Panc1 (cell line): ENCODE measurements around the gene EPHA6. TPM values are rescaled to one million over a fixed set of nuclear protein-coding genes. Genes with fewer than 3 reads are reported as not detected.

Source experiments
- ATAC-seq: fragments of 200-7000 bp; cut with Tn5 transposase; 2 replicates; pipeline ENCODE4 v1.9.1; 2020; ENCODE audit warnings: mild to moderate bottlenecking, moderate library complexity
- BruUV-seq: library from RNA; stranded (reverse); fragments of 400-500 nt; replicated peaks from 2 replicates; lab custom pipeline; 2021; lab: Mats Ljungman, UMichigan
- CTCF ChIA-PET: fragments of 300-600 bp; sonication (Branson Sonifier 250); formaldehyde crosslinking; loops from one replicate; lab custom pipeline; 2022; ENCODE audit warnings: antibody characterized with exemption; lab: Charles Lee
- POLR2A ChIA-PET: fragments of 300-600 bp; sonication (Branson Sonifier 250); formaldehyde crosslinking; loops from one replicate; lab custom pipeline; 2022; ENCODE audit warnings: antibody characterized with exemption; lab: Charles Lee
- DNase-seq: peaks from one replicate; pipeline ENCODE4 v3.0.0-alpha.2; 2010; ENCODE audit warnings: low read depth, low spot score
- H3K27ac ChIP-seq: 2 replicates; pipeline ENCODE4 v1.5.1; 2011; ENCODE audit warnings: mild to moderate bottlenecking, low read length, inconsistent platforms
- H3K27me3 ChIP-seq: fragments of 200-500 bp; sonication (Bioruptor generic); 2 replicates; pipeline ENCODE4 v1.6.0; 2014; ENCODE audit warnings: low read length, inconsistent platforms; ENCODE audit not compliant: control insufficient read depth, insufficient read depth
- H3K36me3 ChIP-seq: fragments of 200-500 bp; sonication (Bioruptor generic); 2 replicates; pipeline ENCODE4 v1.5.1; 2014; ENCODE audit warnings: inconsistent platforms, mild to moderate bottlenecking, low read length, moderate library complexity; ENCODE audit not compliant: control insufficient read depth, insufficient read depth
- H3K4me1 ChIP-seq: 2 replicates; pipeline ENCODE4 v1.5.1; 2011; ENCODE audit warnings: inconsistent platforms, mild to moderate bottlenecking, low read length, moderate library complexity; ENCODE audit not compliant: control insufficient read depth, insufficient read depth
- H3K4me3 ChIP-seq, 2 experiments: 2 replicates each; pipeline ENCODE4 v1.5.1; 2011 to 2012; ENCODE audit warnings: low read depth in 2 of 2, low read length in 2 of 2, mild to moderate bottlenecking in 2 of 2, inconsistent platforms in 1 of 2, moderate library complexity in 1 of 2
- H3K9me3 ChIP-seq: fragments of 200-500 bp; sonication (Bioruptor generic); 2 replicates; pipeline ENCODE4 v1.5.1; 2014; ENCODE audit warnings: low read depth, mild to moderate bottlenecking, inconsistent platforms, low read length, moderate library complexity; ENCODE audit not compliant: control insufficient read depth, insufficient read depth
- POLR2AphosphoS5 ChIP-seq: IDR thresholded peaks from 2 replicates; pipeline ENCODE4 v1.6.1; 2012; ENCODE audit warnings: mild to moderate bottlenecking, low read depth, low read length, moderate library complexity
- SIN3A ChIP-seq: IDR thresholded peaks from 2 replicates; pipeline ENCODE4 v1.6.1; 2012; ENCODE audit warnings: low read depth, mild to moderate bottlenecking, low read length, moderate library complexity, borderline replicate concordance; ENCODE audit not compliant: insufficient read depth
- TCF7L2 ChIP-seq: IDR thresholded peaks from 2 replicates; pipeline ENCODE4 v1.6.1; 2011; ENCODE audit warnings: mild to moderate bottlenecking, low read depth, low read length, inconsistent platforms
- in situ Hi-C: cut with HindIII; loops from 2 replicates; pipeline ENCODE4 v1.10.0; 2016; ENCODE audit warnings: low sequenced_read_pairs, low pct_unique_long_range_greater_than_20kb
- intact Hi-C: fragments of 100-400 bp; cut with micrococcal nuclease; formaldehyde crosslinking; loops from one replicate; pipeline ENCODE4 v1.10.0; 2022; ENCODE audit not compliant: unreplicated experiment
- total RNA-seq: library from RNA; stranded (reverse); gene quantifications from one replicate; pipeline ENCODE4 v1.2.1, GENCODE V29; 2021; ENCODE audit not compliant: unreplicated experiment
- TF ChIP-seq, protein P1 (sequence below), 2 experiments: IDR thresholded peaks; 2 replicates each; pipeline ENCODE4 v1.6.1; 2011 to 2012; ENCODE audit warnings: low read depth in 2 of 2, control low read depth in 1 of 2, low read length in 1 of 2, mild to moderate bottlenecking in 1 of 2, moderate library complexity in 1 of 2; ENCODE audit not compliant: insufficient read depth in 1 of 2
- TF ChIP-seq, protein P2 (sequence below): fragments of 450-650 bp; IDR thresholded peaks from 2 replicates; pipeline ENCODE4 v1.5.1; 2017; ENCODE audit warnings: mild to moderate bottlenecking

EPHA6 gene
- total RNA-seq, 1 experiment from 2014 or later: 0.57 TPM

DNA sequence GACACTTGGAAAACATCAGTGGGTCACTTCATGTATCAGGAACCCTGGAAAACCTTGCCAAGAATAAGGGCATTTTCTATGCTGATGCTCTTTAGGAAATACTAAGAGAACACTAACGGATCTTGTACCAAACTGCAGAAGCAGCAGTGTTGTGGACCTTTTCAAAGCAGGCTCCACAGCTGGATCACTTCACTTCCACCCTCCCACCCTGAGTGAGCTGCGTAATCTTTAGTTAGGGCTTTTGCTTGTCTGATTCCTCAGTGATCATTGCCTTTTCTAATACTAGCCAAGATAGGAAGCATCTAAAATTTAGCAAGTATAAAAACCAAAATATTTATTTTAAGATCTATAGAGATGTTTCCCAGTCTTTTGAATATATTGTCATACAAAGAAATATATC is 229.0 kb downstream of the EPHA6 start:
- in situ Hi-C loops: no loop called here

DNA sequence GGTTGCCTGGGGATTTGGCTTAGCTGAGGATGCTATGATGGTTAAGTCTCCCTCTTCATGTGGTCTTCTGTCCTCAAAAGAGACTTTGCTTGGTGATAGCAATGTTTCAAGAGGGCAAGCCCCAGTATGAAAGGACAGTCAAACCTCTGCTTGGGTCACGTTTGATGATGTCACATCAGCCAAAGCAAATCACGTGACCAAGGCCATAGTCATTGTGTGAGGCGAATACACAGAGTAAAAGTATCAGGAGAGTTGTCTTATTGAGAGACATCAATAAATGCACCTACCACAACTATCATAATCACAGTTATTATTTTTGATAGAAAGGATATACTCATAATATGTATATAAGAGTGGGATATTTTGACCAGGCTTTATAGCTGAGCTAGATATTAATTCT is 243.0 kb downstream of the EPHA6 start:
- Histone ChIP-seq H3K27me3 (no peaks in the 10 kb centered on the region), H3K4me3 (no peak overlapping the region), H3K4me1 (no peaks in the 10 kb centered on the region), H3K27ac (no peak overlapping the region), H3K36me3 (no peaks in the 10 kb centered on the region), H3K9me3 (peaks cover 7% of the 10 kb centered on the region)
- ChIA-PET POLR2A (no interaction called here), CTCF (no interaction called here)
- TF ChIP-seq TCF7L2 (no peak), SIN3A (no peak), POLR2AphosphoS5 (no peak)
- TF ChIP-seq, protein P1, sequence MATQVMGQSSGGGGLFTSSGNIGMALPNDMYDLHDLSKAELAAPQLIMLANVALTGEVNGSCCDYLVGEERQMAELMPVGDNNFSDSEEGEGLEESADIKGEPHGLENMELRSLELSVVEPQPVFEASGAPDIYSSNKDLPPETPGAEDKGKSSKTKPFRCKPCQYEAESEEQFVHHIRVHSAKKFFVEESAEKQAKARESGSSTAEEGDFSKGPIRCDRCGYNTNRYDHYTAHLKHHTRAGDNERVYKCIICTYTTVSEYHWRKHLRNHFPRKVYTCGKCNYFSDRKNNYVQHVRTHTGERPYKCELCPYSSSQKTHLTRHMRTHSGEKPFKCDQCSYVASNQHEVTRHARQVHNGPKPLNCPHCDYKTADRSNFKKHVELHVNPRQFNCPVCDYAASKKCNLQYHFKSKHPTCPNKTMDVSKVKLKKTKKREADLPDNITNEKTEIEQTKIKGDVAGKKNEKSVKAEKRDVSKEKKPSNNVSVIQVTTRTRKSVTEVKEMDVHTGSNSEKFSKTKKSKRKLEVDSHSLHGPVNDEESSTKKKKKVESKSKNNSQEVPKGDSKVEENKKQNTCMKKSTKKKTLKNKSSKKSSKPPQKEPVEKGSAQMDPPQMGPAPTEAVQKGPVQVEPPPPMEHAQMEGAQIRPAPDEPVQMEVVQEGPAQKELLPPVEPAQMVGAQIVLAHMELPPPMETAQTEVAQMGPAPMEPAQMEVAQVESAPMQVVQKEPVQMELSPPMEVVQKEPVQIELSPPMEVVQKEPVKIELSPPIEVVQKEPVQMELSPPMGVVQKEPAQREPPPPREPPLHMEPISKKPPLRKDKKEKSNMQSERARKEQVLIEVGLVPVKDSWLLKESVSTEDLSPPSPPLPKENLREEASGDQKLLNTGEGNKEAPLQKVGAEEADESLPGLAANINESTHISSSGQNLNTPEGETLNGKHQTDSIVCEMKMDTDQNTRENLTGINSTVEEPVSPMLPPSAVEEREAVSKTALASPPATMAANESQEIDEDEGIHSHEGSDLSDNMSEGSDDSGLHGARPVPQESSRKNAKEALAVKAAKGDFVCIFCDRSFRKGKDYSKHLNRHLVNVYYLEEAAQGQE (IDR thresholded peaks at IDR 0.05; ENCODE audit: insufficient read depth in 1 of 2, low read depth in 2 of 2, low read length in 1 of 2): no peak
- TF ChIP-seq, protein P2, sequence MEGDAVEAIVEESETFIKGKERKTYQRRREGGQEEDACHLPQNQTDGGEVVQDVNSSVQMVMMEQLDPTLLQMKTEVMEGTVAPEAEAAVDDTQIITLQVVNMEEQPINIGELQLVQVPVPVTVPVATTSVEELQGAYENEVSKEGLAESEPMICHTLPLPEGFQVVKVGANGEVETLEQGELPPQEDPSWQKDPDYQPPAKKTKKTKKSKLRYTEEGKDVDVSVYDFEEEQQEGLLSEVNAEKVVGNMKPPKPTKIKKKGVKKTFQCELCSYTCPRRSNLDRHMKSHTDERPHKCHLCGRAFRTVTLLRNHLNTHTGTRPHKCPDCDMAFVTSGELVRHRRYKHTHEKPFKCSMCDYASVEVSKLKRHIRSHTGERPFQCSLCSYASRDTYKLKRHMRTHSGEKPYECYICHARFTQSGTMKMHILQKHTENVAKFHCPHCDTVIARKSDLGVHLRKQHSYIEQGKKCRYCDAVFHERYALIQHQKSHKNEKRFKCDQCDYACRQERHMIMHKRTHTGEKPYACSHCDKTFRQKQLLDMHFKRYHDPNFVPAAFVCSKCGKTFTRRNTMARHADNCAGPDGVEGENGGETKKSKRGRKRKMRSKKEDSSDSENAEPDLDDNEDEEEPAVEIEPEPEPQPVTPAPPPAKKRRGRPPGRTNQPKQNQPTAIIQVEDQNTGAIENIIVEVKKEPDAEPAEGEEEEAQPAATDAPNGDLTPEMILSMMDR: no peak
- DNase-seq (no peak), ATAC-seq (no peak)
- BruUV-seq: no TSS peak
- intact Hi-C loops: no loop called here
- in situ Hi-C loops: no loop called here

More for the DNA sequence above, 229.0 kb downstream of the EPHA6 start:
- no peak for ATAC-seq
- H3K4me1 ChIP-seq: no peaks in the 10 kb centered on the region
- H3K27me3 ChIP-seq: no peaks in the 10 kb centered on the region
- no peak for DNase-seq
- no peaks in the 10 kb centered on the region; the same call in 1 of the 2 replicates for H3K9me3 ChIP-seq
- no peak overlapping the region for H3K4me3 ChIP-seq
- TF ChIP-seq SIN3A: no peak
- TF ChIP-seq, protein P2: no peak
- no peak for TF ChIP-seq POLR2AphosphoS5
- TF ChIP-seq, protein P1 (IDR thresholded peaks at IDR 0.05; ENCODE audit: insufficient read depth in 1 of 2, low read depth in 2 of 2, low read length in 1 of 2): no peak
- no peak for TF ChIP-seq TCF7L2
- ChIA-PET POLR2A (no interaction called here), CTCF (no interaction called here)
- H3K27ac ChIP-seq: no peak overlapping the region
- intact Hi-C loops: no loop called here
- H3K36me3 ChIP-seq: no peaks in the 10 kb centered on the region
- BruUV-seq: no TSS peak
